Hepatocyte (in vitro differentiated cells): ENCODE data around the gene GHR. TPM values are rescaled to one million over a fixed set of nuclear protein-coding genes. Genes with fewer than 3 reads are reported as not detected.

Experiments
- DNase-seq: peaks from one replicate; pipeline ENCODE4 v3.0.0-alpha.2; 2016; ENCODE audit warnings: low spot score
- H2AFZ ChIP-seq: fragments of 200-600 bp; sonication (generic); 2 replicates; pipeline ENCODE4 v1.6.0; 2016; ENCODE audit warnings: antibody characterized with exemption, mild to moderate bottlenecking
- H3K27ac ChIP-seq: fragments of 200-600 bp; sonication (generic); 2 replicates; pipeline ENCODE4 v1.5.1; 2016; ENCODE audit warnings: mild to moderate bottlenecking
- H3K27me3 ChIP-seq: fragments of 200-600 bp; sonication (generic); 2 replicates; pipeline ENCODE4 v1.6.1; 2016
- H3K36me3 ChIP-seq: fragments of 200-600 bp; sonication (generic); replicated peaks from 2 replicates; pipeline ENCODE4 v1.5.1; 2016; ENCODE audit warnings: low read depth; ENCODE audit not compliant: insufficient read depth
- H3K4me1 ChIP-seq: fragments of 200-600 bp; sonication (generic); 2 replicates; pipeline ENCODE4 v1.5.1; 2016; ENCODE audit warnings: mild to moderate bottlenecking, moderate library complexity; ENCODE audit not compliant: insufficient read depth
- H3K4me2 ChIP-seq: fragments of 200-600 bp; sonication (generic); 2 replicates; pipeline ENCODE4 v1.6.0; 2016
- H3K4me3 ChIP-seq: fragments of 200-600 bp; sonication (generic); 2 replicates; pipeline ENCODE4 v1.5.1; 2016; ENCODE audit warnings: mild to moderate bottlenecking
- H3K79me2 ChIP-seq: fragments of 200-600 bp; sonication (generic); 2 replicates; pipeline ENCODE4 v1.6.0; 2017; ENCODE audit warnings: mild to moderate bottlenecking
- H3K9me2 ChIP-seq: fragments of 200-600 bp; sonication (generic); replicated peaks from 2 replicates; pipeline ENCODE4 v1.6.0; 2017; ENCODE audit warnings: mild to moderate bottlenecking; ENCODE audit not compliant: insufficient read depth
- H3K9me3 ChIP-seq: fragments of 200-600 bp; sonication (generic); 2 replicates; pipeline ENCODE4 v1.5.1; 2016; ENCODE audit warnings: low read depth, mild to moderate bottlenecking
- H4K20me1 ChIP-seq: fragments of 200-600 bp; sonication (generic); 2 replicates; pipeline ENCODE4 v1.6.0; 2016; ENCODE audit warnings: mild to moderate bottlenecking; ENCODE audit not compliant: insufficient read depth, poor library complexity, severe bottlenecking
- CTCF ChIP-seq: fragments of 200-600 bp; sonication (generic); IDR thresholded peaks from 2 replicates; pipeline ENCODE4 v1.5.1; 2016; ENCODE audit warnings: antibody characterized with exemption, mild to moderate bottlenecking; ENCODE audit not compliant: poor library complexity
- EZH2 ChIP-seq: fragments of 200-600 bp; sonication (generic); IDR thresholded peaks from 2 replicates; pipeline ENCODE4 v1.6.1; 2016; ENCODE audit warnings: antibody characterized with exemption, mild to moderate bottlenecking, borderline replicate concordance
- EZH2phosphoT487 ChIP-seq: fragments of 200-600 bp; sonication (generic); IDR thresholded peaks from one replicate; pipeline ENCODE4 v1.6.1; 2018; ENCODE audit warnings: antibody characterized with exemption, mild to moderate bottlenecking, low read depth, moderate library complexity; ENCODE audit not compliant: unreplicated experiment, severe bottlenecking
- WGBS: methylation state at CpG from one replicate; pipeline ENCODE4 v1.1.6; 2016; ENCODE audit warnings: low lambda C conversion rate; ENCODE audit errors: missing lambda C conversion rate; 5-methylcytosine and 5-hydroxymethylcytosine counted together
- polyA plus RNA-seq: library from polyadenylated mRNA; unstranded; fragments of >200 nt; fragmentation: Nextera tagmentation; extraction: Ambion mirVana; gene quantifications from 2 replicates; pipeline ENCODE4 v1.2.1, GENCODE V29; 2016
- total RNA-seq: library from RNA; depleted of rRNA; stranded (reverse); fragments of >200 nt; gene quantifications from 2 replicates; pipeline ENCODE4 v1.2.3, GENCODE V29; 2014

GHR gene
- total and polyA plus RNA-seq, 2 experiments from 2014 or later, result 14.4 to 24.3 TPM

GRCh38 chr5:42641336-42642005, 218.2 kb downstream of the GHR start:
- no peak overlapping the region for H3K27ac ChIP-seq
- no peak overlapping the region for H3K4me2 ChIP-seq
- H4K20me1 ChIP-seq, result no peaks in the 10 kb centered on the region
- no peak for TF ChIP-seq EZH2phosphoT487
- TF ChIP-seq CTCF, result no peak
- TF ChIP-seq EZH2, result no peak
- 76% methylated on average over 4 of the region's 4 CpGs for WGBS
- no peaks in the 10 kb centered on the region for H3K9me3 ChIP-seq
- no peak overlapping the region for H2AFZ ChIP-seq
- H3K4me3 ChIP-seq, result no peak overlapping the region
- no peaks in the 10 kb centered on the region for H3K4me1 ChIP-seq
- no peaks in the 10 kb centered on the region for H3K36me3 ChIP-seq
- H3K79me2 ChIP-seq, result no peaks in the 10 kb centered on the region
- DNase-seq, result no peak
- H3K27me3 ChIP-seq, result no peaks in the 10 kb centered on the region
- H3K9me2 ChIP-seq, result no peaks in the 10 kb centered on the region

GRCh38 chr5:42642006-42642405, 218.8 kb downstream of the GHR start:
- H3K4me1 ChIP-seq, result no peaks in the 10 kb centered on the region
- no peaks in the 10 kb centered on the region for H4K20me1 ChIP-seq
- H3K27me3 ChIP-seq, result no peaks in the 10 kb centered on the region
- H3K9me3 ChIP-seq, result no peaks in the 10 kb centered on the region
- WGBS, result 98% methylated on average over 4 of the region's 4 CpGs
- DNase-seq, result no peak
- H3K79me2 ChIP-seq, result no peaks in the 10 kb centered on the region
- TF ChIP-seq EZH2phosphoT487 (no peak), EZH2 (no peak), CTCF (no peak)
- H3K9me2 ChIP-seq, result no peaks in the 10 kb centered on the region
- H3K4me3 ChIP-seq, result no peak overlapping the region
- no peaks in the 10 kb centered on the region for H3K36me3 ChIP-seq
- H2AFZ ChIP-seq, result no peak overlapping the region
- no peak overlapping the region for H3K4me2 ChIP-seq
- H3K27ac ChIP-seq, result no peak overlapping the region

- Histone ChIP-seq H3K9me2 (no peaks in the 10 kb centered on the region), H3K79me2 (no peaks in the 10 kb centered on the region), H3K4me2 (no peak overlapping the region), H3K4me3 (no peak overlapping the region), H3K27ac (no peak overlapping the region), H3K9me3 (no peaks in the 10 kb centered on the region), H2AFZ (no peak overlapping the region), H4K20me1 (no peaks in the 10 kb centered on the region), H3K27me3 (no peaks in the 10 kb centered on the region), H3K4me1 (no peaks in the 10 kb centered on the region), H3K36me3 (no peaks in the 10 kb centered on the region)
- no peak for DNase-seq
- WGBS, result 79% methylated on average over 1 of the region's 1 CpG
- TF ChIP-seq EZH2, result no peak
- no peak for TF ChIP-seq CTCF
- no peak for TF ChIP-seq EZH2phosphoT487
These were observed 220.1 kb downstream of the GHR start for GRCh38 chr5:42643360-42643759.

GRCh38 chr5:42645138-42645537, 221.9 kb downstream of the GHR start:
- H3K27ac ChIP-seq, result no peak overlapping the region
- H3K9me2 ChIP-seq, result no peaks in the 10 kb centered on the region
- H3K4me3 ChIP-seq, result no peak overlapping the region
- H2AFZ ChIP-seq, result no peak overlapping the region
- 47% methylated on average over 2 of the region's 2 CpGs for WGBS
- no peak for DNase-seq
- no peaks in the 10 kb centered on the region for H3K36me3 ChIP-seq
- no peak for TF ChIP-seq EZH2phosphoT487
- no peak for TF ChIP-seq CTCF
- TF ChIP-seq EZH2, result no peak
- H3K4me2 ChIP-seq, result no peak overlapping the region
- no peaks in the 10 kb centered on the region for H3K9me3 ChIP-seq
- no peaks in the 10 kb centered on the region for H4K20me1 ChIP-seq
- no peaks in the 10 kb centered on the region for H3K79me2 ChIP-seq
- no peaks in the 10 kb centered on the region for H3K27me3 ChIP-seq
- H3K4me1 ChIP-seq, result no peaks in the 10 kb centered on the region
